ENCODE results near the gene ARHGAP22.
A peak's percentile ranks its signal among the peaks of the same experiment; 100 is the strongest.

The ARHGAP22 gene

GRCh38 chr10:48470893-48471805 lies 133.7 kb downstream of the ARHGAP22 start:
- Histone ChIP-seq H3K4me3 (ENCODE audit: severe bottlenecking) (no peak overlapping the region), H3K9me3 (ENCODE audit: severe bottlenecking) (no peaks in the 10 kb centered on the region), H3K27me3 (ENCODE audit: insufficient read depth, poor library complexity, severe bottlenecking) (no peaks in the 10 kb centered on the region), H3K36me3 (ENCODE audit: low read depth) (no peaks in the 10 kb centered on the region), H3K4me1 (ENCODE audit: insufficient read depth, poor library complexity, severe bottlenecking) (peaks cover 13% of the 10 kb centered on the region), H3K27ac (ENCODE audit: poor library complexity, severe bottlenecking) (no peak overlapping the region)
- peak; percentile 25 for TF ChIP-seq CTCF (IDR thresholded peaks at IDR 0.05; ENCODE audit: poor library complexity, severe bottlenecking)
- peak; percentile 97 for ATAC-seq (ENCODE audit: low read depth)
- peak; percentile 83 for DNase-seq (ENCODE audit: low spot score)

- Histone ChIP-seq H3K4me3 (ENCODE audit: severe bottlenecking) (no peak overlapping the region), H3K9me3 (ENCODE audit: severe bottlenecking) (no peaks in the 10 kb centered on the region), H3K4me1 (ENCODE audit: insufficient read depth, poor library complexity, severe bottlenecking) (peaks cover 20% of the 10 kb centered on the region), H3K27me3 (ENCODE audit: insufficient read depth, poor library complexity, severe bottlenecking) (no peaks in the 10 kb centered on the region), H3K27ac (ENCODE audit: poor library complexity, severe bottlenecking) (no peak overlapping the region), H3K36me3 (ENCODE audit: low read depth) (no peaks in the 10 kb centered on the region)
- DNase-seq (ENCODE audit: low spot score) (no peak), ATAC-seq (ENCODE audit: low read depth) (no peak)
- TF ChIP-seq CTCF (IDR thresholded peaks at IDR 0.05; ENCODE audit: poor library complexity, severe bottlenecking) = no peak
Measured at GRCh38 chr10:48470115-48470892, 134.6 kb downstream of the ARHGAP22 start.

GRCh38 chr10:48469516-48470020 lies 135.3 kb downstream of the ARHGAP22 start:
- no peaks in the 10 kb centered on the region for H3K36me3 ChIP-seq (ENCODE audit: low read depth)
- ATAC-seq (ENCODE audit: low read depth) (no peak), DNase-seq (ENCODE audit: low spot score) (no peak)
- TF ChIP-seq CTCF (IDR thresholded peaks at IDR 0.05; ENCODE audit: poor library complexity, severe bottlenecking) = no peak
- no peak overlapping the region for H3K27ac ChIP-seq (ENCODE audit: poor library complexity, severe bottlenecking)
- H3K9me3 ChIP-seq (ENCODE audit: severe bottlenecking) = no peaks in the 10 kb centered on the region
- no peaks in the 10 kb centered on the region for H3K27me3 ChIP-seq (ENCODE audit: insufficient read depth, poor library complexity, severe bottlenecking)
- H3K4me3 ChIP-seq (ENCODE audit: severe bottlenecking) = no peak overlapping the region
- peaks cover 21% of the 10 kb centered on the region for H3K4me1 ChIP-seq (ENCODE audit: insufficient read depth, poor library complexity, severe bottlenecking)

GRCh38 chr10:48468866-48469511 lies 135.9 kb downstream of the ARHGAP22 start:
- H3K36me3 ChIP-seq (ENCODE audit: low read depth) = no peaks in the 10 kb centered on the region
- H3K27ac ChIP-seq (ENCODE audit: poor library complexity, severe bottlenecking) = no peak overlapping the region
- no peak for TF ChIP-seq CTCF (IDR thresholded peaks at IDR 0.05; ENCODE audit: poor library complexity, severe bottlenecking)
- H3K4me1 ChIP-seq (ENCODE audit: insufficient read depth, poor library complexity, severe bottlenecking) = peaks cover 21% of the 10 kb centered on the region
- H3K9me3 ChIP-seq (ENCODE audit: severe bottlenecking) = no peaks in the 10 kb centered on the region
- DNase-seq (ENCODE audit: low spot score) (no peak), ATAC-seq (ENCODE audit: low read depth) (no peak)
- H3K27me3 ChIP-seq (ENCODE audit: insufficient read depth, poor library complexity, severe bottlenecking) = no peaks in the 10 kb centered on the region
- no peak overlapping the region for H3K4me3 ChIP-seq (ENCODE audit: severe bottlenecking)
